ENCODE results near the gene PRR23E.

PRR23E gene

GRCh38 chr3:127182848-127183714 lies 9.8 kb upstream of the PRR23E start:
- ChIA-PET POLR2A (no interaction called here), CTCF (interaction anchor here (0.9 kb wide), 1 partner anchor 12 kb away, joined by 3 read pairs; no protein-coding TSS in a partner anchor)
- no peaks in the 10 kb centered on the region for H3K36me3 ChIP-seq (ENCODE audit: control insufficient read depth in 2 of 2, insufficient read depth in 1 of 2, low read length in 2 of 2)
- no peaks in the 10 kb centered on the region for H3K9me3 ChIP-seq (ENCODE audit: control insufficient read depth, insufficient read depth, low read depth, low read length)
- no peak overlapping the region for H3K27ac ChIP-seq (ENCODE audit: extremely low read depth, low read depth, low read length)
- no peak overlapping the region for H3K4me3 ChIP-seq (ENCODE audit: low read depth, low read length)
- H3K4me1 ChIP-seq (ENCODE audit: control insufficient read depth, insufficient read depth, low read length) = no peaks in the 10 kb centered on the region
- TF ChIP-seq ZNF585B (tag by site-specific recombination; IDR thresholded peaks at IDR 0.05) (no peak), ZNF561 (tag by site-specific recombination; IDR thresholded peaks at IDR 0.05; ENCODE audit: borderline replicate concordance) (no peak), ZNF830 (tag by site-specific recombination; IDR thresholded peaks at IDR 0.05; ENCODE audit: low read depth) (no peak), ZNF311 (tag by site-specific recombination; IDR thresholded peaks at IDR 0.05; ENCODE audit: borderline replicate concordance) (no peak), ZNF660 (tag by site-specific recombination; IDR thresholded peaks at IDR 0.05) (no peak), ZNF223 (tag by site-specific recombination; IDR thresholded peaks at IDR 0.05) (no peak), ZIC2 (tag by site-specific recombination; IDR thresholded peaks at IDR 0.05) (no peak), TSHZ1 (tag by site-specific recombination; IDR thresholded peaks at IDR 0.05; ENCODE audit: borderline replicate concordance) (no peak), SP3 (tag by site-specific recombination; IDR thresholded peaks at IDR 0.05) (no peak), ZBTB21 (tag by site-specific recombination; IDR thresholded peaks at IDR 0.05) (no peak), ZNF658 (tag by site-specific recombination; IDR thresholded peaks at IDR 0.05) (no peak), KLF8 (tag by site-specific recombination; IDR thresholded peaks at IDR 0.05) (no peak), ZBTB20 (tag by site-specific recombination; IDR thresholded peaks at IDR 0.05) (no peak), IKZF3 (tag by site-specific recombination; IDR thresholded peaks at IDR 0.05) (no peak)
- TF ChIP-seq, protein P1, sequence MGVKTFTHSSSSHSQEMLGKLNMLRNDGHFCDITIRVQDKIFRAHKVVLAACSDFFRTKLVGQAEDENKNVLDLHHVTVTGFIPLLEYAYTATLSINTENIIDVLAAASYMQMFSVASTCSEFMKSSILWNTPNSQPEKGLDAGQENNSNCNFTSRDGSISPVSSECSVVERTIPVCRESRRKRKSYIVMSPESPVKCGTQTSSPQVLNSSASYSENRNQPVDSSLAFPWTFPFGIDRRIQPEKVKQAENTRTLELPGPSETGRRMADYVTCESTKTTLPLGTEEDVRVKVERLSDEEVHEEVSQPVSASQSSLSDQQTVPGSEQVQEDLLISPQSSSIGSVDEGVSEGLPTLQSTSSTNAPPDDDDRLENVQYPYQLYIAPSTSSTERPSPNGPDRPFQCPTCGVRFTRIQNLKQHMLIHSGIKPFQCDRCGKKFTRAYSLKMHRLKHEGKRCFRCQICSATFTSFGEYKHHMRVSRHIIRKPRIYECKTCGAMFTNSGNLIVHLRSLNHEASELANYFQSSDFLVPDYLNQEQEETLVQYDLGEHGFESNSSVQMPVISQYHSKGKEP (tag by site-specific recombination; IDR thresholded peaks at IDR 0.05) = no peak
- TF ChIP-seq, protein P2, sequence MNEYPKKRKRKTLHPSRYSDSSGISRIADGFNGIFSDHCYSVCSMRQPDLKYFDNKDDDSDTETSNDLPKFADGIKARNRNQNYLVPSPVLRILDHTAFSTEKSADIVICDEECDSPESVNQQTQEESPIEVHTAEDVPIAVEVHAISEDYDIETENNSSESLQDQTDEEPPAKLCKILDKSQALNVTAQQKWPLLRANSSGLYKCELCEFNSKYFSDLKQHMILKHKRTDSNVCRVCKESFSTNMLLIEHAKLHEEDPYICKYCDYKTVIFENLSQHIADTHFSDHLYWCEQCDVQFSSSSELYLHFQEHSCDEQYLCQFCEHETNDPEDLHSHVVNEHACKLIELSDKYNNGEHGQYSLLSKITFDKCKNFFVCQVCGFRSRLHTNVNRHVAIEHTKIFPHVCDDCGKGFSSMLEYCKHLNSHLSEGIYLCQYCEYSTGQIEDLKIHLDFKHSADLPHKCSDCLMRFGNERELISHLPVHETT (tag by site-specific recombination; IDR thresholded peaks at IDR 0.05) = no peak
- TF ChIP-seq, protein P3, sequence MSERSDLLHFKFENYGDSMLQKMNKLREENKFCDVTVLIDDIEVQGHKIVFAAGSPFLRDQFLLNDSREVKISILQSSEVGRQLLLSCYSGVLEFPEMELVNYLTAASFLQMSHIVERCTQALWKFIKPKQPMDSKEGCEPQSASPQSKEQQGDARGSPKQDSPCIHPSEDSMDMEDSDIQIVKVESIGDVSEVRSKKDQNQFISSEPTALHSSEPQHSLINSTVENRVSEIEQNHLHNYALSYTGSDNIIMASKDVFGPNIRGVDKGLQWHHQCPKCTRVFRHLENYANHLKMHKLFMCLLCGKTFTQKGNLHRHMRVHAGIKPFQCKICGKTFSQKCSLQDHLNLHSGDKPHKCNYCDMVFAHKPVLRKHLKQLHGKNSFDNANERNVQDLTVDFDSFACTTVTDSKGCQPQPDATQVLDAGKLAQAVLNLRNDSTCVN (tag by site-specific recombination; optimal IDR thresholded peaks at IDR 0.05) = no peak

Data from HEK293 (cell line).